ENCODE data around the gene SAA1. TPM values are rescaled to one million over a fixed set of nuclear protein-coding genes. Genes with fewer than 3 reads are reported as not detected.

Gene SAA1
- total RNA-seq (2012; rRNA removed), result not detected in 2 replicates

- no peaks in the 10 kb centered on the region for H3K9me3 ChIP-seq (replicated peaks; ENCODE audit: low read length)
- no peaks in the 10 kb centered on the region for H3K4me1 ChIP-seq (ENCODE audit: control insufficient read depth, insufficient read depth, low read length)
- H3K4me3 ChIP-seq (ENCODE audit: low read length), result no peak within 1 kb of the TSS
- H3K4me2 ChIP-seq (ENCODE audit: low read length), result no peak within 1 kb of the TSS
- peaks cover 17% of the 10 kb centered on the region for H3K27me3 ChIP-seq (ENCODE audit: control insufficient read depth, insufficient read depth, low read length)
- no peak within 1 kb of the TSS for H3K9ac ChIP-seq (ENCODE audit: low read depth, low read length)
- H3K36me3 ChIP-seq (ENCODE audit: insufficient read depth, low read length), result no peaks in the 10 kb centered on the region
Observed at GRCh38 chr11:18265949-18266348, at the start of gene SAA1. Gene SAA1 (plus strand): TSS chr11:18266264. CDS start chr11:18266888, 624 bp downstream.

GRCh38 chr11:18221274-18221876, 44.7 kb upstream of the SAA1 start:
- H3K4me1 ChIP-seq (ENCODE audit: control insufficient read depth, insufficient read depth, low read length), result no peaks in the 10 kb centered on the region
- no peak overlapping the region for H3K4me3 ChIP-seq (ENCODE audit: low read length)
- H3K9me3 ChIP-seq (replicated peaks; ENCODE audit: low read length), result no peaks in the 10 kb centered on the region
- H3K27me3 ChIP-seq (ENCODE audit: control insufficient read depth, insufficient read depth, low read length), result peaks cover 30% of the 10 kb centered on the region
- no peak overlapping the region for H3K9ac ChIP-seq (ENCODE audit: low read depth, low read length)
- no peaks in the 10 kb centered on the region for H3K36me3 ChIP-seq (ENCODE audit: insufficient read depth, low read length)
- no peak overlapping the region for H3K4me2 ChIP-seq (ENCODE audit: low read length)

GRCh38 chr11:18222814-18223421, 43.1 kb upstream of the SAA1 start:
- Histone ChIP-seq H3K27me3 (ENCODE audit: control insufficient read depth, insufficient read depth, low read length) (peaks cover 31% of the 10 kb centered on the region), H3K36me3 (ENCODE audit: insufficient read depth, low read length) (no peaks in the 10 kb centered on the region), H3K4me1 (ENCODE audit: control insufficient read depth, insufficient read depth, low read length) (no peaks in the 10 kb centered on the region), H3K4me3 (ENCODE audit: low read length) (no peak overlapping the region), H3K4me2 (ENCODE audit: low read length) (no peak overlapping the region), H3K9me3 (replicated peaks; ENCODE audit: low read length) (no peaks in the 10 kb centered on the region), H3K9ac (ENCODE audit: low read depth, low read length) (no peak overlapping the region)

DNA sequence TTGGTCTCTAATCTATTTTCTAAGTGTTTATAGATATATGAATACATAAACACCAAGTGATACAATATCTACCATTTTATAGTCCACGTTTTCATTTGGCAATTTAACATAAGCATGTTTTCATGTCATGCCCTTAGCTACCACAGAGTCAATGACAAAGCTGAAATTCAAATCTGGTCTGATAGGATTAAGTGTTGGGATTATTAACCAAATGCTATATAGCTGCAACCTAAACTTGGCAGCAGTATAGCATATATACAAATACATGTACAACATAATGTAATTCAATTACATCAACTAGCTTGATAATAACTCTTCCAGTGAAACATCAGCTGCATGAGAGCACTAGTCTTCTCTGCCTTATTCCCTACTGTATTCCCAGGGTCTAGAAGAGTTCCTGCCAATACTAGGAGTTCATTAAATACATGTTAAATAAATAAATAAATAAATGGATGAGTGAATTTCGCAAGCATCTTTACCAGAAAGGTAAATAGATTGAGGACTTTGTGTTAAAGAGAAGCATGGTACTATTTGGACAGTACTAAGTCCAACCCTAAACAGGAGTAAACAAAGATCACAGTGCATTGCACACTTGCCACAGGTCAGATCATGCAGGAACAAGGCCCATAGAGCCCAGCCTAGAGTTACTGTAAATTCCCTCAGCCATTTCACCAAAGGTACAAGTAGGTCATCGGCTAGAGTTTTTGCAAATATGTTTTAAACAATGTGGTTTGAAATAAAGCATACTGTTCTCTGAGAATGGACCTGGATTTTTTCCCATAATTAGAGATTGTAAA, 42.3 kb upstream of the SAA1 start:
- no peak overlapping the region for H3K4me2 ChIP-seq (ENCODE audit: low read length)
- no peaks in the 10 kb centered on the region for H3K9me3 ChIP-seq (replicated peaks; ENCODE audit: low read length)
- no peaks in the 10 kb centered on the region for H3K4me1 ChIP-seq (ENCODE audit: control insufficient read depth, insufficient read depth, low read length)
- H3K4me3 ChIP-seq (ENCODE audit: low read length), result no peak overlapping the region
- H3K9ac ChIP-seq (ENCODE audit: low read depth, low read length), result no peak overlapping the region
- peaks cover 34% of the 10 kb centered on the region for H3K27me3 ChIP-seq (ENCODE audit: control insufficient read depth, insufficient read depth, low read length)
- no peaks in the 10 kb centered on the region for H3K36me3 ChIP-seq (ENCODE audit: insufficient read depth, low read length)

GRCh38 chr11:18225913-18226312, 40.2 kb upstream of the SAA1 start:
- peaks cover 25% of the 10 kb centered on the region for H3K27me3 ChIP-seq (ENCODE audit: control insufficient read depth, insufficient read depth, low read length)
- H3K9ac ChIP-seq (ENCODE audit: low read depth, low read length), result no peak overlapping the region
- no peak overlapping the region for H3K4me2 ChIP-seq (ENCODE audit: low read length)
- no peaks in the 10 kb centered on the region for H3K4me1 ChIP-seq (ENCODE audit: control insufficient read depth, insufficient read depth, low read length)
- H3K36me3 ChIP-seq (ENCODE audit: insufficient read depth, low read length), result no peaks in the 10 kb centered on the region
- no peak overlapping the region for H3K4me3 ChIP-seq (ENCODE audit: low read length)
- H3K9me3 ChIP-seq (replicated peaks; ENCODE audit: low read length), result no peaks in the 10 kb centered on the region

DNA sequence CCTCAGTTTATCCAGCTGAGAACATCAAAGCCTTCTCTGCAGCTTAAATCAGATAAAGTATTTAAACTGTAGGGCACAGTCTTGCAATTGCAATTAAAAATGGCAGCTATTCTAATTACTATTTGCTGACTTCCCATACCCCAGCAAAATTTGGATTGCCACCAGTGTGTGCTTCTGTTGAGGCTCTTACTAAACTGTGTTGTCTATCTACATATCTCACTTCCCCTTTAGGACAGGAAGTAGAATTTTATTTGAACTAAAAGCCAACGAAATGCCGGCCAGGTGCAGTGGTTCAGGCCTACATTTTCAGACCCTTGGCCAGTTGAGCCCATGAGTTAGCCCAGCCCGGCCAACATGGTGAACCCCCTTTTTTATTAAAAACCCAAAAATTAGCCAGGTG, 36.6 kb upstream of the SAA1 start:
- Histone ChIP-seq H3K9ac (ENCODE audit: low read depth, low read length) (no peak overlapping the region), H3K4me3 (ENCODE audit: low read length) (no peak overlapping the region), H3K9me3 (replicated peaks; ENCODE audit: low read length) (peaks cover 3% of the 10 kb centered on the region), H3K4me1 (ENCODE audit: control insufficient read depth, insufficient read depth, low read length) (no peaks in the 10 kb centered on the region), H3K27me3 (ENCODE audit: control insufficient read depth, insufficient read depth, low read length) (peaks cover 29% of the 10 kb centered on the region), H3K36me3 (ENCODE audit: insufficient read depth, low read length) (no peaks in the 10 kb centered on the region), H3K4me2 (ENCODE audit: low read length) (no peak overlapping the region)

GRCh38 chr11:18230859-18231258, 35.2 kb upstream of the SAA1 start:
- no peak overlapping the region for H3K4me3 ChIP-seq (ENCODE audit: low read length)
- no peaks in the 10 kb centered on the region for H3K4me1 ChIP-seq (ENCODE audit: control insufficient read depth, insufficient read depth, low read length)
- H3K9me3 ChIP-seq (replicated peaks; ENCODE audit: low read length), result peaks cover 3% of the 10 kb centered on the region
- no peak overlapping the region for H3K9ac ChIP-seq (ENCODE audit: low read depth, low read length)
- peaks cover 39% of the 10 kb centered on the region for H3K27me3 ChIP-seq (ENCODE audit: control insufficient read depth, insufficient read depth, low read length)
- H3K36me3 ChIP-seq (ENCODE audit: insufficient read depth, low read length), result no peaks in the 10 kb centered on the region
- H3K4me2 ChIP-seq (ENCODE audit: low read length), result no peak overlapping the region

GRCh38 chr11:18233912-18234311, 32.2 kb upstream of the SAA1 start:
- peaks cover 43% of the 10 kb centered on the region for H3K27me3 ChIP-seq (ENCODE audit: control insufficient read depth, insufficient read depth, low read length)
- no peaks in the 10 kb centered on the region for H3K36me3 ChIP-seq (ENCODE audit: insufficient read depth, low read length)
- H3K9me3 ChIP-seq (replicated peaks; ENCODE audit: low read length), result peaks cover 3% of the 10 kb centered on the region
- no peak overlapping the region for H3K4me3 ChIP-seq (ENCODE audit: low read length)
- no peak overlapping the region for H3K4me2 ChIP-seq (ENCODE audit: low read length)
- H3K9ac ChIP-seq (ENCODE audit: low read depth, low read length), result no peak overlapping the region
- H3K4me1 ChIP-seq (ENCODE audit: control insufficient read depth, insufficient read depth, low read length), result no peaks in the 10 kb centered on the region

GRCh38 chr11:18235394-18236334, 30.4 kb upstream of the SAA1 start:
- peaks cover 3% of the 10 kb centered on the region for H3K9me3 ChIP-seq (replicated peaks; ENCODE audit: low read length)
- peaks cover 55% of the 10 kb centered on the region for H3K27me3 ChIP-seq (ENCODE audit: control insufficient read depth, insufficient read depth, low read length)
- no peak overlapping the region for H3K9ac ChIP-seq (ENCODE audit: low read depth, low read length)
- no peaks in the 10 kb centered on the region for H3K4me1 ChIP-seq (ENCODE audit: control insufficient read depth, insufficient read depth, low read length)
- no peaks in the 10 kb centered on the region for H3K36me3 ChIP-seq (ENCODE audit: insufficient read depth, low read length)
- H3K4me3 ChIP-seq (ENCODE audit: low read length), result no peak overlapping the region
- no peak overlapping the region for H3K4me2 ChIP-seq (ENCODE audit: low read length)

DNA sequence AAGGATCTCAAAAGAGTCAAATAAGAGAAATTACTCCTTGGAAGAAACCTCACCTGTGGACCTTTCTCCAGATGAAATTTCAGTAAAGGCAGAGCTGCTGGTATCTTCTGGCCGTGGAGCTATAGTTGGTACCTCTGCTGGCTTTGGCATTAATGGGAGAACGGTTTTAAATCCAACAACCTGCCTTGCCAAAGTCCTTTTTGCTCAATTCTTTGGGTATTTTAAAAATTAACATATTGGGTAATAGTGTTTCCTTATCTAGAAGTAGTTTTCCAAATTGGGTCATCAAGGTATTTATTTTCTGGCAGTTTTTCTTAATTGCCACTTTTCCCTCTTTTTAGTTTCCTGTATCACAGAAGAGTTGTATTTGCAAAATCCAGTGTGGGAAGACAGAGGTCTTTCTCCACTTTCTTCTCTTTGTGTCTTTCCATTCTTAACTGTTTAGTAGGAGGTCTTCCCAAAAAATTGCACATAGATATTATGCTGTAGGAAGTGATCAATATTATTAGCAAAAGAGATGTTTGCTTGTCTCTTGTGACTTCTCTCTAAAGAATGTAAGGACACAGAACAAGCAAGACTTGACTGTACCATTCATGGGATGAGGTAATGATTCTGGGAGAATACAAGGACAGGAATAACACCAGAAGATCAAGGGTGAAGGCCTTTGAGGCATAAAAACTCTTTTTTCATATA, 29.3 kb upstream of the SAA1 start, which contains the start of gene SAA4:
SAA4 (minus strand) TSS at position 139 of the 693 bp plus-strand sequence. CDS start 876 bp downstream, outside the sequence.
- no peak within 1 kb of the TSS for H3K4me3 ChIP-seq (ENCODE audit: low read length)
- no peak within 1 kb of the TSS for H3K4me2 ChIP-seq (ENCODE audit: low read length)
- no peaks in the 10 kb centered on the region for H3K4me1 ChIP-seq (ENCODE audit: control insufficient read depth, insufficient read depth, low read length)
- no peak within 1 kb of the TSS for H3K9ac ChIP-seq (ENCODE audit: low read depth, low read length)
- peaks cover 3% of the 10 kb centered on the region for H3K9me3 ChIP-seq (replicated peaks; ENCODE audit: low read length)
- H3K36me3 ChIP-seq (ENCODE audit: insufficient read depth, low read length), result no peaks in the 10 kb centered on the region
- peaks cover 63% of the 10 kb centered on the region for H3K27me3 ChIP-seq (ENCODE audit: control insufficient read depth, insufficient read depth, low read length)
